H1 (cell line): ENCODE results near the gene HPX.

ENCODE experiments used
- ATF3 ChIP-seq: IDR thresholded peaks from 2 replicates; pipeline ENCODE4 v1.6.1; 2011; ENCODE audit warnings: low read depth, mild to moderate bottlenecking, low read length; ENCODE audit not compliant: insufficient read depth
- EP300 ChIP-seq, 2 experiments: IDR thresholded peaks; 1 replicate in 1 of 2; 2 replicates in 1 of 2; pipeline ENCODE4 v1.6.1; 2011 to 2012; ENCODE audit warnings: low read depth in 2 of 2, low read length in 2 of 2, mild to moderate bottlenecking in 2 of 2, borderline replicate concordance in 1 of 2, inconsistent platforms in 1 of 2, moderate library complexity in 1 of 2
- EZH2 ChIP-seq: fragments of 200-600 bp; sonication (generic); IDR thresholded peaks from 2 replicates; pipeline ENCODE4 v1.7.1; 2012; ENCODE audit warnings: low read depth, mild to moderate bottlenecking, moderate library complexity, low read length, inconsistent platforms; ENCODE audit not compliant: severe bottlenecking
- POLR2A ChIP-seq, 2 experiments: IDR thresholded peaks; 1 replicate in 1 of 2; 2 replicates in 1 of 2; pipeline ENCODE4 v1.6.1; 2011; ENCODE audit warnings: low read depth in 2 of 2, low read length in 2 of 2, mild to moderate bottlenecking in 2 of 2; ENCODE audit errors: control extremely low read depth in 1 of 2
- POLR2AphosphoS5 ChIP-seq: IDR thresholded peaks from 2 replicates; pipeline ENCODE4 v1.6.1; 2011; ENCODE audit warnings: low read depth, low read length
- RAD21 ChIP-seq, 2 experiments: IDR thresholded peaks in 1 of 2; conservative IDR thresholded peaks in 1 of 2; 2 replicates each; pipeline ENCODE4 v1.6.1; 2011; ENCODE audit warnings: low read depth in 2 of 2, low read length in 2 of 2, improper control_type of control experiment in 1 of 2, inconsistent platforms in 1 of 2, mild to moderate bottlenecking in 1 of 2, moderate library complexity in 1 of 2
- SP1 ChIP-seq: IDR thresholded peaks from 2 replicates; pipeline ENCODE4 v1.6.1; 2011; ENCODE audit warnings: low read depth, low read length
- TF ChIP-seq, protein P1 (sequence below): IDR thresholded peaks from 2 replicates; pipeline ENCODE4 v1.6.1; 2012; ENCODE audit warnings: inconsistent platforms
- TF ChIP-seq, protein P2 (sequence below), 3 experiments: IDR thresholded peaks; 1 replicate in 2 of 3; 2 replicates in 1 of 3; pipeline versions ENCODE4 v1.5.1 to v1.6.1; 2011; ENCODE audit warnings: low read length in 3 of 3, mild to moderate bottlenecking in 3 of 3, inconsistent platforms in 2 of 3, low read depth in 1 of 3, moderate library complexity in 1 of 3; ENCODE audit not compliant: insufficient read depth in 1 of 3; ENCODE audit errors: control extremely low read depth in 1 of 3
- TF ChIP-seq, protein P3 (sequence below): IDR thresholded peaks from 2 replicates; pipeline ENCODE4 v1.6.1; 2011; ENCODE audit warnings: low read length, improper control_type of control experiment

DNA sequence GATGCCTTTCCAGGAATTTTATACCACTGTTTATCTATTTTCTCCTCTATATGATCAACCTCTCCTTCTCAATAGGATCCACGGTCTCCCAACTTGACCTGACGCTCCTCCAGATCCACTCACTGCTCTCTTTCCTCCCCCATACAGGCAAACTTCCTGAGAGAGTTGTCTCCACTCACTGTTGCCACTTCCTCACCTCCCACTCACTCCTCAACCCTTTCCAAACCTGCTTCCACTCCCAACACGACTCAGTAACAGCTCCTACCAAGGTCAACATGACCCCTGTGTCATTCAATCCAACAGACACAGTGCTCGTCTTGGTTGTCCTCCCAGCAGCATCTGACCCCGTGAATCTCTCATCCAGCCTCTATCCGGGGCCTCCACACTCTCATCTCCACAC is 25.0 kb downstream of the HPX start:
- TF ChIP-seq, protein P1, sequence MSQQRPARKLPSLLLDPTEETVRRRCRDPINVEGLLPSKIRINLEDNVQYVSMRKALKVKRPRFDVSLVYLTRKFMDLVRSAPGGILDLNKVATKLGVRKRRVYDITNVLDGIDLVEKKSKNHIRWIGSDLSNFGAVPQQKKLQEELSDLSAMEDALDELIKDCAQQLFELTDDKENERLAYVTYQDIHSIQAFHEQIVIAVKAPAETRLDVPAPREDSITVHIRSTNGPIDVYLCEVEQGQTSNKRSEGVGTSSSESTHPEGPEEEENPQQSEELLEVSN: no peak
- TF ChIP-seq POLR2A (IDR thresholded peaks at IDR 0.05; ENCODE audit: control extremely low read depth in 1 of 2, low read depth in 2 of 2, low read length in 2 of 2): no peak
- TF ChIP-seq, protein P2, sequence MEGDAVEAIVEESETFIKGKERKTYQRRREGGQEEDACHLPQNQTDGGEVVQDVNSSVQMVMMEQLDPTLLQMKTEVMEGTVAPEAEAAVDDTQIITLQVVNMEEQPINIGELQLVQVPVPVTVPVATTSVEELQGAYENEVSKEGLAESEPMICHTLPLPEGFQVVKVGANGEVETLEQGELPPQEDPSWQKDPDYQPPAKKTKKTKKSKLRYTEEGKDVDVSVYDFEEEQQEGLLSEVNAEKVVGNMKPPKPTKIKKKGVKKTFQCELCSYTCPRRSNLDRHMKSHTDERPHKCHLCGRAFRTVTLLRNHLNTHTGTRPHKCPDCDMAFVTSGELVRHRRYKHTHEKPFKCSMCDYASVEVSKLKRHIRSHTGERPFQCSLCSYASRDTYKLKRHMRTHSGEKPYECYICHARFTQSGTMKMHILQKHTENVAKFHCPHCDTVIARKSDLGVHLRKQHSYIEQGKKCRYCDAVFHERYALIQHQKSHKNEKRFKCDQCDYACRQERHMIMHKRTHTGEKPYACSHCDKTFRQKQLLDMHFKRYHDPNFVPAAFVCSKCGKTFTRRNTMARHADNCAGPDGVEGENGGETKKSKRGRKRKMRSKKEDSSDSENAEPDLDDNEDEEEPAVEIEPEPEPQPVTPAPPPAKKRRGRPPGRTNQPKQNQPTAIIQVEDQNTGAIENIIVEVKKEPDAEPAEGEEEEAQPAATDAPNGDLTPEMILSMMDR (IDR thresholded peaks at IDR 0.05; ENCODE audit: control extremely low read depth in 1 of 3, insufficient read depth in 1 of 3, low read depth in 1 of 3, low read length in 3 of 3): no peak
- TF ChIP-seq, protein P3, sequence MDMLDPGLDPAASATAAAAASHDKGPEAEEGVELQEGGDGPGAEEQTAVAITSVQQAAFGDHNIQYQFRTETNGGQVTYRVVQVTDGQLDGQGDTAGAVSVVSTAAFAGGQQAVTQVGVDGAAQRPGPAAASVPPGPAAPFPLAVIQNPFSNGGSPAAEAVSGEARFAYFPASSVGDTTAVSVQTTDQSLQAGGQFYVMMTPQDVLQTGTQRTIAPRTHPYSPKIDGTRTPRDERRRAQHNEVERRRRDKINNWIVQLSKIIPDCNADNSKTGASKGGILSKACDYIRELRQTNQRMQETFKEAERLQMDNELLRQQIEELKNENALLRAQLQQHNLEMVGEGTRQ: no peak
- TF ChIP-seq EZH2: no peak
- no peak for TF ChIP-seq ATF3
- no peak for TF ChIP-seq SP1
- no peak for TF ChIP-seq POLR2AphosphoS5
- no peak for TF ChIP-seq RAD21 (IDR thresholded peaks at IDR 0.05 in 1 of 2, conservative IDR thresholded peaks at IDR 0.05 in 1 of 2; ENCODE audit: low read depth in 2 of 2, low read length in 2 of 2)
- TF ChIP-seq EP300 (IDR thresholded peaks at IDR 0.05; ENCODE audit: borderline replicate concordance in 1 of 2, low read depth in 2 of 2, low read length in 2 of 2): no peak
